ENCODE results near the gene EPB41. TPM values are rescaled to one million over a fixed set of nuclear protein-coding genes. Genes with fewer than 3 reads are reported as not detected.
"Not testable (repeated sequence)": the region's sequence is repeated elsewhere in the genome, so short reads cannot be mapped to it uniquely, and the experiment has no call there.

EPB41 gene
- total RNA-seq, 1 experiment from 2014 or later, result 20.5 TPM

DNA sequence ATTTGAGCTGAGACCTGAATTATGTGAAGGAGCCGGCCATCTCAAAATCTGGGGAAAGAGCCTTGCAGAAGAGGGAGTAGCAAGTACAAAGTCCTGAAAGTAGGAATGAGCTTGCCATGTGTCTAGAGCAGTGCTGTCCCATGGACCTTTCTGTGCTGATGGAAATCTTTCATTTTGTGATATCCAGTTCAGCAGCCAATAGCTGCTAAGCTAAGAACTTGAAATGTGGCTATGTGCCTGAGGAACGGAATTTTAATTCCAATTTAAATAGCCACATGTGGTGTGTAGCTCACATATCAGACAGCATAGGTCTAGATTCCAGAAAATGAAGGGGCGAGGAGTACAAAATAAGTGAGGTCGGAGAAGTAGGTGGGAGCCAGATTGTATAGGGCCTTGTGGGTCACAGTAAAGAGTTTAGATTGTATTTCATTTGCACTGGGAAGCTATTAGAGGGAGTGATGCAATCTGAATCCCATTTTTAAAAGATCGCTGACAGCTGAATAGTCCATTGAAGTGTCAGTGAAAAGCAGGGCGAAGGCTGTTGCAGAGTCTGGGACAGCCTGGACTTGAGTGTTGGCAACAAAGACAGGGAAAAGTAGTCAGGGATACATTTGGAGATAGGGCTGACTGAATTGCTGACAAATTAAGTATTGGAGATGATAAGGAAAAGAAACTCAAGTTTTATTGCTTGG is 129.1 kb downstream of the EPB41 start:
- DNase-seq (ENCODE audit: extremely low read depth, low read depth), result no peak

DNA sequence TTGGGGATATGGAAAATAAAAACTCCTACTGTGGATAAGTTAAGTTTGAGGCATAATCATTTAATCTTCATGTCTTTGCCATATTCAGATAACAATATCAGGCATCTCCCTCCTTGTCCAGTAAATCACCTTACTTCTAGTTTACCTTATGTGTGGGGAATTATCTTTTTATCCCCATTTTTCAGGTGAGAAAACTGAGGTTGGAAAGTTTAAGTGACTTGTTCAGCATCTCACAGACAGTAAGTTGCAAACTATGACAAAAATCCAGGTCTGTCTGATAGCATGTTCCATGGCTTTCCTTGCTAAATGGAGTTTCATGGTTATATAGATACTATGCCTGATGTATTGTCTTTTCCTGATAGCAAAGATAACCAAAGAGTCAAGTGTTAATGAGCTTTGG is 129.6 kb downstream of the EPB41 start:
- DNase-seq (ENCODE audit: extremely low read depth, low read depth), result no peak

DNA sequence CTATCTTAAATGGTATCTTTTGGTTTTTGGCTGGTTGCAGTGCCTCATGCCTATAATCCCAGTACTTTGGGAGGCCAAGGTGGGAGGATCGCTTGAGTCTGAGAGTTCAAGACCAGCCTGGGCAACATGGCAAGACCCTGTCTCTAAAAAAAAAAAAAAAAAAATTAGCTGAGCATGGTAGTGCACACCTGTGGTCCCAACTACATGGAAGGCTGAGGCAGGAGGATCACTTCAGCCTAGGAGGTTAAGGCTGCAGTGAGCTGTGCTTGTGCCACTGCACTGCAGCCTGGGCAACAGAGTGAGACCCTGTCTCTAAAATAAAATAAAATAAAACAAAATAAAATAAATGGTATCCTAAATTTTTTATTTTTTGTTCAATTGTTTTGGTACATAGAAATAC is 131.3 kb downstream of the EPB41 start:
- not testable (repeated sequence) for DNase-seq (ENCODE audit: extremely low read depth, low read depth)

DNA sequence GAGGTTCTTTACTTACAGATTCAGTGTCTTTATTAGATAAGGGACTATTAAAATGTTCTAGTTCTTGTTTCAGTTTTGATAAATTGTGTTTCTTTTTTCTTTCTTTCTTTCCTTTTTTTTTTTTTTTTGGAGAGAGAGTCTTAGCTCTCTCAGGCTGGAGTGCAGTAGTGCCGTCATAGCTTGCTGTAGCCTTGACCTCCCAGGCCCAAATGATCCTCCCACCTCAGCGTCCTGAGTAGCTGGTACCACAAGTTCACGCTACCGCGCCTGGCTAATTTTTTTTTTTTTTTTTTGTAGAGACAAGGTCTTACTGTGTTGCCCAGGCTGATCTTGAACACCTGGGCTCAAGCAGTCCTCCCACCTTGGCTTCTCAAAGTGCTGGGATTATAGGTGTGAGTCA is 132.8 kb downstream of the EPB41 start:
- DNase-seq (ENCODE audit: extremely low read depth, low read depth), result no peak

DNA sequence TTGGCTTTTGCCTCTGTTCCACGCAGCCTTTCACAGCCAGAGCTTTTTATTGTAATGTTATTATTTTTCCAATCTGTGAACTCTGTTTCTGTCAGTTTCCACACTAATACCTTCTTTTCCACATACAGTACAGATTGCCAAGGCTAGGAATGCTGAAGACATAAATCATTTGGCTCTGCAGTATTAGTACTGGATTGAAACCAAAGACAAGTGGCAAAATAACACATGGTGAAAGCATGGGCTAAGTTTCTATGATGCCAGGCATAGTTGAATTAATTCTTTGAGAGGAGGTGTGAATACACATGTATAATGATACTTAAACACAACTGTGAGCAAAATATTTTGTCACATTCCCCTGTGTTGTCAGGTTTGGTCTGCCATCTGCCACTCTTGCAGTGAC is 135.8 kb downstream of the EPB41 start:
- no peak for DNase-seq (ENCODE audit: extremely low read depth, low read depth)

DNA sequence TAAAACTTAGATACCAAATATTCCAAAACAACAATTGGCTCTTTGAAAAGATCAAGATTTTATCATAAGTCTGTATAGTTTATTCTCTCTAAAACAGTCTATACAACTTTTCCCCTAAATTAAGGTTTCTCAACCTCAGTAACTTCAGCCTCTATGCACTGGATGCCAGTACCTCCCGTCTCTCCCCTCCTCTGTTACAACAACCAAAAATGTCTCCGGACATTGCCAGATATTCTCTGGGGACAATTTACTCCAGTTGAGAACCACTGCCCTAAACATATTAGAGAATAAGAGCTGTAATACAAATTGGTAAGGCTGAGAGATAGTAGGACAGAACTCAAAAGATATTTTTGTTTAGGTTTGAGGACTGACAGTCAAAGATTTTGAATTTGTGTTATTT is 137.7 kb downstream of the EPB41 start:
- DNase-seq (ENCODE audit: extremely low read depth, low read depth), result no peak

DNA sequence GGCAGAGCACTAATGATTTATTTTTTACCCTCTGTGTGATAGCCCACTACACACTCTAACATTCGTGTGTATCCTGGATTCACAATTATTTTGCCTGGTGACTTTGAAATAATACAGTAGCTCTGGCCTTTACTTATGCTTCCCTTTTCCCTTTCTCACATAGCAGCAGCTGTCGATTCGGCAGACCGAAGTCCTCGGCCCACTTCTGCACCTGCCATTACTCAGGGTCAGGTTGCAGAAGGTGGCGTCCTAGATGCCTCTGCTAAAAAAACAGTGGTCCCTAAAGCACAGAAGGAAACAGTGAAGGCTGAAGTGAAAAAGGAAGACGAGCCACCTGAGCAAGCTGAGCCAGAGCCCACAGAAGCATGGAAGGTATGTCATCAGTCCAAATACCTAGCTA is 138.6 kb downstream of the EPB41 start:
- no peak for DNase-seq (ENCODE audit: extremely low read depth, low read depth)

DNA sequence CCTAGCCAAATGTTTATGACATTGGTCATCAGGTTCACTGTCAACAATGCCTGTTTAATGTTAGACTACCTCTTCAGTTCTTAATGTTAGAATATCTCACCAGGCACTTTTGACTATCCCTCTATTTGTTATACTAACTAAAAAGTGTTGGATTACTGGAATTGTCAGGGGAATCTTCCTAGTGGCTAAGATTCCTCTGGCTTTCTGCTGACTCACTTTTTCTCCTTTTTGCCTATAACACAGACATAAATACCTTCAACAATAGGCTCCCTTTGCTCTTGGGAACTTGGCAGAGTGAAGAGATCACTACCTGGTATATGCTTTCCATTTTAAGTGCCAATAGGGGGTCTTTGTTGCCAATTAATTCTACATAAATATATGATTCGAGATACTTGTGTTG is 140.8 kb downstream of the EPB41 start:
- no peak for DNase-seq (ENCODE audit: extremely low read depth, low read depth)

DNA sequence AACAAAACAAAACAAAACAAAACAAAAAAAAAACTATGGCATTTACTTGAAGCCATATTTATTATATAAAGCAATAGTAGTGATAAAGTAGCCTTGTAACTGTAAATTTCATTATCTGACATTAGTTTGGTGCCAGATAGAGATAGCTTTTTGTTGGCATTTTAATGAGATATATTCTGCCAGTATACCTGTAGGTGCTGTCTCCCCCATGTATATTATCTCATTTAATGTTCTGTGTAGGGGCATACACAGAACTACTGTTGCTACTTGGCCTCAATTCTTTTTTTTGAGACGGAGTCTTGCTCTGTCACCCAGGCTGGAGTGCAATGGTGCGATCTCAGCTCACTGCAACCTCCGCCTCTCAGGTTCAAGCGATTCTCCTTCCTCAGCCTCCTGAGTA is 141.9 kb downstream of the EPB41 start:
- no peak for DNase-seq (ENCODE audit: extremely low read depth, low read depth)

DNA sequence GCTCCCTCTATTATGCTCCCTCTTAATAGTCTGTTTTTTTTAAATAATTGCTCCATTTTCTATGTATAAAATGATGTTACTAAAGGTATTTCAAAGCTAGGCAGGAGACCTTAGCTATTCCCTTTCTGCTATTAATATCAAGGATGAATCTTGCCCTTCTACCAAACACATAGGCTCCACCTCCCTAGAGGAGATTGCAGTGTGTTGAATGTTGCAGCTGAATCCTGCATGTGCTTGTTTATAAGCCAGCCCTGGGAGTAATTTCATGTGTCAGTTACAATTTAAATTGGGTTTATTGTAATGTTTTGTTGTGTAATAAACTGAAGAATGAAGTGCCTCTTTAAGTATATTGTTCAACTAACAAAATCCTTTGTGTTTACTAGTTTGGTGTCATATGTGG is 143.3 kb downstream of the EPB41 start:
- DNase-seq (ENCODE audit: extremely low read depth, low read depth), result no peak

DNA sequence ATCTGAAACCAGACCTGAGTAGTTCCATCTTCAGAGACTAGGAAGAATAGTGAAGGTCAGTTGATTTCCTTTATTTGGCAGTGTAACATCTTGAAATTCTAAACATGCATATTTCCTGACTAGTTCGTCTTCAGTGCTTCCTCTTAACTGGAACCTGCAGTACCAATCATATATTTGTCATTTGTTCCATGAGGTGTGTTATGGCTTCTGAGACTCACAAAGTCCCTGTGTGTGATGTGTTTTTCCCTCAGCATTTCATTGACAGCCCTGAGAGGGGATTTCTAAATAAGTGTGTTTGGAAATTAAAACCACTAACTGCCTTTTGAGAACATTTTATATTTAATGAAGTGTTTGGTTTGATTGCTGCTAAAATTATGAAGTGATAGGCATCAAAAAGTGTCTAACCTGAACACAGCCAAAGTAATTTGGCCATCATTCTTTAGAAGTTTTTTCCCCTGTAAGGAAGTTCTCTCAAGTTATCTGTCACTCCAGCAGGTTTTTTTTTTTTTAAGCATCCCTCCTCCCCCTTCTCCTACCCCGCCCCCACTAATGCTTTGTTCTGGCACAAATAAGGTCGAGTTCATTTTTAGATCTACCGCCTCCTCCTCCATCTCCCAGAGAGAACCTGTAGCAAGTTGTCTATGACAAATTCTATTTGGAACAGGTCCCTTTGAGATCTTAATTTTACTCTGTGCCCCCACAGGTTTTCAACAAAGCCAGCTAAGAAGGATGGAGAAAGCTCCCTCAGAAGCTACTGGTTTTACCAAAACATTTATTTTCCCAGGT is 148.0 kb downstream of the EPB41 start:
- DNase-seq (ENCODE audit: extremely low read depth, low read depth), result no peak

DNA sequence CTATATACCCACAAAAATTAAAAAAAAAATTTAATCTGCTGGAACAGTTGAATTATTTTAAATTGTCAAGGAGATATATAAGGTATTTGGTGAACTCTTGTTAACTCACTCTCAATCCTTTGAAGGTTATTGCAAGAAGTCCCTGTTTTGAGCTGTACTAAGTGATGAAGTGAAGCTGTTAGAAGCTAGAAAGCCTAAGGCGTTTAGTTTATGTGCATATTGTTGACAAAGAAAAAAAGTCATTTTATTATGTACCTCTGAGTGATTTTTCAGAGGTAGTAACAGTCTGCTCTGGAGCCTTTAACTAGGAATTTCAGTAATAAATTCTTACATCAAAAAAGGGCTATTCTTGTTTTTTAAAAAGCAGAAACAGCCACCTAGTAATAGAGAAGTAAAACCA is 149.7 kb downstream of the EPB41 start:
- DNase-seq (ENCODE audit: extremely low read depth, low read depth), result no peak

DNA sequence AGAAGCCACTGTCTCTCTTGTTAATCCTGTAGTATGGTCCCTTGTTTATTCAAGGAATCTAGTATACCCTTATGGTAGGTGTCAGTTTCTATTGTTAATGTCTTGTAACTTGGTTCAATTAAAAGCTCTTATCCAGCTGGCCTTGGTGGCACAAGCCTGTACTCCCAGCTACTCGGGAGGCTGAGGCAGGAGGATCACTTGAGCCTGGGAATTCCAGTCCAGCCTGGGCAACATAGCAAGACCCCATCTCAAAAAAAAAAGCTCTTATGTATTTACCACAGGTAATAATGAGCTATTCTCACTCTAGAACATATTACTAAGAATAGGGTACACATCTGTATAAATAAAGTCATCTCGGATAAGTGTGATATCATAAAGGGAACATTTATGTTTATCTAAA is 162.8 kb downstream of the EPB41 start:
- no peak for DNase-seq (ENCODE audit: extremely low read depth, low read depth)

DNA sequence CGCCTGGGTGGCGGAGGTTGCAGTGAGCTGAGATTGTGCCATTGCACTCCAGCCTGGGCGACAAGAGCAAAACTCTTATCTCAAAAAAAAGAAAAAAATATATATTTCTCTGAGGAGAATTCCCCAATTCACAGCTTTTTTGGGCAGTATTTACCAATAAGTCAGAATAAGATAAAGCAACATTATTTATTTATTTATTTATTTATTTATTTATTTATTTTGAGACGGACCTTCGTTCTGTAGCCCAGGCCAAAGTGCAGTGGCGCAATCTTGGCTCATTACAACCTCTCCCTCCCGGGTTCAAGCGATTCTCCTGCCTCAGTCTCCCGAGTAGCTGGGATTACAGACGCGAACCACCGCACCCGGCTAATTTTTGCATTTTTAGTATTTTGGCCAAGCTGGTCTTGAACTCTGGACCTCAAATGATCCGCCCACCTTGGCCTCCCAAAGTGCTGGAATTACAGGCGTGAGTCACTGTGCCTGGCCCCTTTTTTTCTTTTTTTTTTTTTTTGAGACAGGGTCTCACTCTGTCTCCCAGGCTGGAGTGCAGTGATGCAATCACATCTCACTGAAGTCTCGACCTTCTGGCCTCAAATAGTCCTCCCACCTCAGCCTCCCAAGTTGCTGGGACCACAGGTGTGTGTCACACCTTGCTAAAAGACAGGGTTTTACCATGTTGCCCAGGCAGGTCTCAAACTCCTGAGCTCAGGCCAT is 165.7 kb downstream of the EPB41 start:
- not testable (repeated sequence) for DNase-seq (ENCODE audit: extremely low read depth, low read depth)

DNA sequence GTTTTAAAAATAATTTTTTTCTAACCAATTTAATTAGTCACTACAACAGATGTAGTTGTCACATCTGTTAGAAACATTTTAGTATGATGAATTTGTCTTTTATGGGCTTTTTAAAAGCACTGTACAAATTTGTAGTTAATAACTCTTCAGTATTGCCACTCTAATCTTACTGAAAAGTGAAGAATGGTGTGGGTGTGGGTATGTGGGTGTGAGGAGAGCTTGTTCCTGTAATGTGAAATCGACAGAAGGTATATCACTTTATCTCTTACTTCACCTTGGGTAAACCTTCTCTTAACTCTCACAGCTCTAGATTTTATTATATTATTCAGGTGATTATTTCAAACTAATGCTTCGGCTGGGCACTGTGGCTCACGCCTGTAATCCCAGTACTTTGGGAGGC is 166.8 kb downstream of the EPB41 start:
- no peak for DNase-seq (ENCODE audit: extremely low read depth, low read depth)

DNA sequence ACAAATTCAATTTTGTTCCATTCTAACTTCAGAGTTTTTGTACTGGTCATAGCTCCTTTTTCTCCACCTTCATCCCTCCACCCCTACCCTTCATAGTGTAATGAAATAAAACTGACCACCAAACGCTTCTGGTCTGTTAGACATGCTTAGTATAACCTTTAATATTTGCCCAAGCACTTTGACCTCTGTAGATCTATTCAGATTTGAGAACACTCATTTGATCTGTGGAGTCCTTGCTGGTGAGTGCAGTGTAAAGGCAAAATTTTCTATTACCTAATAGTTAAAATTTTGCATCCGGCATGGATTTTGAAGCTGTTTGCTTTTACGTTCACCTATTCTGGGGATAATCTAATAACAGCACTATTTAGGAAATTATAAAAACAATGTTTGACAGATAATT is 168.2 kb downstream of the EPB41 start:
- no peak for DNase-seq (ENCODE audit: extremely low read depth, low read depth)

DNA sequence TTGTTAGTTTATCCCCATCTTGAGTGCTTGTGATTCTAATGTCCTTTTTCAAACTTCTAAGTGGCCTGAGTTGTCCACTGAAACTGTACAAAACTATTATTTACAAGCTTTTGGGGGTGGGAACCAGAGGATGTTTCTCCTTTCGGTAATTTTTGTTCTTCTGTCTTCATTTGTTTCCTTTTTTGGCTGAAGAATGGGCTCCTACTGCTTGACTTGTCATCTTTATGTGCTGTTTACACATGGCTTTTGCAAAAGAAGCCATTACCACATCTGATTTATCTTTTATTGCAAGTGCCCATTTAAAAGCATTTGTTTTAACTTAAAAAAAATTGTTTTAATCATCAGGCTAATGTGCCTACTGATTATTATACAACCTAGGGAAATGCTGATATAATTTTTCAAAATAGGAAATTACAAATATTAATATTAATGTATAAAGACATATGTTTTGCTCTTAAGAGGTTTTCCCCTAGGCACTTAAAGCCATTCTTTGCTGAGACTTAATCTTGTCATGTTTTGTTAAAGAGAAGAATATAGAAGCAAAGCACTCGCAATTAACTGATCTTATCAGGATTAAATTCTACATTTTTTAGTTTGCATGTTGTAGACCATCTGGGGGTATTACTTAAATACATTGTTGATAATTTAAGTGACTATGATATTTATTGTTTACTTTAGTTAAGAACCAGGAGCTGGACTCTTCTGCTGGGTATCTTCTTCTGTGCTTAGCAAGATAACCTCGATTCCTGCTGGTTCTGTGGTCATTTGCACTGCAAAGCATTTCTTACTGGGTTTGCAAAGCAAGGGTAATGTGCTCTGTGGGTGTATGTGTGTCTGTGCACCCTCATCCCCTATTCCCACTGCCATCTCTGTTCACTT is 169.2 kb downstream of the EPB41 start:
- DNase-seq (ENCODE audit: extremely low read depth, low read depth), result no peak

DNA sequence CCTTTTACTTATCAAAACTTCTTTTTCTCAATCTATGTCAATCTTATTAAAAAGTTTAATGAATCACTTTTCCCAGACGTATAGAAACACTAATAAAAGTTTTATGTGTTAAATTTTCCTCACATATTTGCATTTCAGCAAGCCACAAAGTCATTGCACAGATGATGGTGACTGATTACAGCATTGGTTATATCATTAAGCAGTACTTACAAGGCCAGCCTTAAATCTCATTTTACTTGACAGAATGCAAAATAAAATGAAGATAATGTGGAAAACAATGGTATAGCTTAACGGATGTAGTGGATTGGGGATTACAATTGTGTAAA is 169.8 kb downstream of the EPB41 start:
- no peak for DNase-seq (ENCODE audit: extremely low read depth, low read depth)

DNA sequence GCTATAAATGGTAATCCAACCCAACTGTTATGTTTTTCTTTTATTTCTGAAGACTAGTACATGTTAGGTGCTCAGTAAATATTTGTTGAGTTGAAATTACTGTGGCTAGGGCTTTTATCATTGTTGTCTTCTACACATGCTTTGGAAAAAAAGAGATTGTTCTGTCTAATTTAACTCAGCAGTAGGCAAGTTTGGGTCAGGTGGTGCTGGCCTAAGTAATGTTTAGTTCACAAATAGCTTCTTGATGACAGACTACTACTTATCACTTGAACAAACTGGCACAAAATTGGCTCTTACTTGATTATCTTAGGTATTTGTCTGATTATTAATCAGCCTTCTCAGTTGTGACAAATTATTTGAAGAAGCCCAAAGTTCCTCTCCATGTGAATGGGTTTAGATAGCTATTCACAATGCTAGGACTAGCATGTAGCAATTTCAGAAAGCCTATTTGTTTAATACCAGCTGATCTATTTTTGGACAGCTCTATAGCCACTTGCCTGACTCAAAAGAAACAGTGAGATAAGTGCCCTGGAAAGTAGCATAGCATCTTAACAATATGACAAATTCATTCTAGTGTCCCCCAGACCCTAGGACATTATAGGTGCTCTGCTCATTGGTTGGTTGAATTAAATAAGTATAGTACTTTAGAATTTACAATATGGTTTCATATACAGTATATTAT is 176.7 kb downstream of the EPB41 start:
- no peak for DNase-seq (ENCODE audit: extremely low read depth, low read depth)

DNA sequence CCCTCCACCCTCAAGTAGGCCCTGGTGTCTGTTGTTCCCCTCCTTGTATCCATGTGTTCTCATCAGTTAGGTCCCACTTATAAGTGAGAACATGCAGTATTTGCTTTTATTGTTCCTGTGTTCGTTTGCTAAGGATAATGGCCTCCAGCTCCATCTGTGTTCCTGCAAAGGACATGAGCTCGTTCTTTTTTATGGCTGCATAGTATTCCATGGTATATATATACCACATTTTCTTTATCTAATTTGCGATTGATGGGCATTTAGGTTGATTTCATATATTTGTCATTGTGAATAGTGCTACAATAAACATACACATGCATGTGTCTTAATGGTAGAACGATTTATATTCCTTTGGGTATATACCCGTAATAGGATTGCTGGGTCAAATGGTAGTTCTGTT is 178.3 kb downstream of the EPB41 start:
- DNase-seq (ENCODE audit: extremely low read depth, low read depth), result not testable (repeated sequence)

Measured in NCI-H460 (cell line).